Measurements from ENCODE around the gene PWWP2B. TPM values are rescaled to one million over a fixed set of nuclear protein-coding genes. Genes with fewer than 3 reads are reported as not detected.
A peak's percentile ranks its signal among the peaks of the same experiment; 100 is the strongest.

Gene PWWP2B
- total RNA-seq, 1 donor from 2014 or later = 23.0 TPM

DNA sequence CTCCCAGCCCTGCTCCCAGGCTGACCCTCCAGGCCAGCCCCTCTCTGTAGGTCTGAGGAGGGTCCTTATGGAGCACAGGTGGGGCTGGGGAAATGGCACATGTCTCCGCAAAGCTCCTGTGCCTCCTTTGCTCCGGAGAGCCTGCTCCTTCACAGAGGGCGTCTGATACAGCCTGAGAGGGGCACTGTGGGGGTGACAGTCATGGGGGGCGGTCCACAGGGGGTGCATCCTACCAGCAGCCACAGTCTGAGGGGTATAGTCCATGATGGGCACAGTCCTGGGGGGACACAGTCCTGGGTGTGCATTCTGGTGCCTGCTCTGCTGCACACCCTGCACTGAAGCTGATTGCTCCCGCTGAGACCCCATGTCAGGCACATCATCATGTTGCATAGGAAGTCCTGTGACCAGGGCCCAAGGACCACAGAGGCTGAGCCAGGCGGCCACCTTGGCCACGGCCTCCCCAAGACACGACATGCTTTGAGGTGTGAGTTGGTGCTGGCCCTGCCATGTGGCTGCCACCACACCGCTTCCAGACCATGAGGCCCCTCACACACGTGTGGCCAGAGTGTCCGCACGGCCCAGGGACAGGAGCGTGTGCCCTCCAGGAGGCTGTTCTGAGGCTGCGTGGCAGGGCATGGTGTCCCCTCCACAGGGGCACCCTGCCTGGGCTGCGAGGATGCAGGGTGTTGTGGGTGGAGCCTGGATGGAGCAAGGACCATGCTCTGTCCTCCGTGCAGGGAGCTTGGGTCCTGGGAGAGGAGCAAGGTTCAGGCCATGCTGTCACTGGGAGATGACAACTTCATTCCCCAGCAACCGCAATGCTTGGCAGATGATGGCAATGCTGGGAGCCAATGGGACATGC lies 59.2 kb downstream of the PWWP2B start:
- no peak for ATAC-seq (ENCODE audit: poor library complexity)
- peak; percentile 29 for DNase-seq
- intact Hi-C loops (cut with DNase I) = loop anchor here (5.0 kb wide), 1 partner anchor 121 kb away; no protein-coding TSS in a partner anchor

- ATAC-seq (ENCODE audit: poor library complexity) = no peak
- peak; percentile 32 for DNase-seq
- intact Hi-C loops (cut with DNase I) = loop anchor here (5.0 kb wide), 1 partner anchor 120 kb away; no protein-coding TSS in a partner anchor
Observed at GRCh38 chr10:132456881-132457280, 59.9 kb downstream of the PWWP2B start.

- intact Hi-C loops (cut with DNase I) = loop anchor here (1.0 to 5.0 kb wide), 2 partner anchors 120 to 181 kb away; no protein-coding TSS in a partner anchor
- DNase-seq (peak; percentile 34), ATAC-seq (ENCODE audit: poor library complexity) (no peak)
Observed at GRCh38 chr10:132457328-132458070, 60.5 kb downstream of the PWWP2B start.

- ATAC-seq (ENCODE audit: poor library complexity) (no peak), DNase-seq (no peak)
- intact Hi-C loops (cut with DNase I) = loop anchor here (1.0 to 5.0 kb wide), 2 partner anchors 119 to 180 kb away; no protein-coding TSS in a partner anchor
Observed at GRCh38 chr10:132458071-132458585, 61.1 kb downstream of the PWWP2B start.

DNA sequence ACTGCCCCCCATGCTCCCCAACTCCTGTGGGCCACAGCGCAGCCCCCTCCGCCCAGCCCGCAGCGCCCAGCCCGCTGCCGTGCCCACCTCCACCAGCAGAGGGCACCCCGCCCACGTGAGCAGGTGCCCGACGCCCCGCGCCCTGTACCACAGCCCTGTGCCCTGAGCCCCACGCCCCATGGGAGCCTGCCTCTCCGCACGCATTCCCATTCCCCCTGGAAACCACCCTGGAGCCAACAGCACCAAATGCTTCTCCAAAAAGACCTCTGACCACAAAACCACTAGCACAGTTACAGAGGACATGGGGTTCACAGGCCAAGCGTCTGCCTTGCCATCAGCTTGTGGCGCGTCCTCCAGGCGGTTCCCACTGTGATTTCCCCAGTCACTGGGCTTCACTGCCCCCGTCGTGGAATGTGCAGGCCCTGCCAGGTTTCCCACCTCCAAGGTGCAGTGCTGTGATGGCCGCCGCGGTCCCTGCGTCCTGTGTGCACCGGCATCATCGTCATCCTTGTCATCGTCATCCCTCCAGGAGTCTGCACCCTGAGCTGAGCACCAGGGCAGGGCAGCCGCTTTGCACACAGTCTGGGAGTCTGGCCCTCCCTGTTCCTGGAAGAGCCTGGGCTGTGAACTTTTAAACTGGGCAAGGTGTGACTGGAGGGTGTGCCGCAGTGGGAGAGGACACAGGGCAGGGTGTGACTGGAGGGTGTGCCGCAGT lies 61.7 kb downstream of the PWWP2B start:
- DNase-seq (peak; percentile 81), ATAC-seq (ENCODE audit: poor library complexity) (peak; percentile 68)
- intact Hi-C loops (cut with DNase I) = loop anchor here (1.0 to 5.0 kb wide), 2 partner anchors 119 to 180 kb away; no protein-coding TSS in a partner anchor

DNA sequence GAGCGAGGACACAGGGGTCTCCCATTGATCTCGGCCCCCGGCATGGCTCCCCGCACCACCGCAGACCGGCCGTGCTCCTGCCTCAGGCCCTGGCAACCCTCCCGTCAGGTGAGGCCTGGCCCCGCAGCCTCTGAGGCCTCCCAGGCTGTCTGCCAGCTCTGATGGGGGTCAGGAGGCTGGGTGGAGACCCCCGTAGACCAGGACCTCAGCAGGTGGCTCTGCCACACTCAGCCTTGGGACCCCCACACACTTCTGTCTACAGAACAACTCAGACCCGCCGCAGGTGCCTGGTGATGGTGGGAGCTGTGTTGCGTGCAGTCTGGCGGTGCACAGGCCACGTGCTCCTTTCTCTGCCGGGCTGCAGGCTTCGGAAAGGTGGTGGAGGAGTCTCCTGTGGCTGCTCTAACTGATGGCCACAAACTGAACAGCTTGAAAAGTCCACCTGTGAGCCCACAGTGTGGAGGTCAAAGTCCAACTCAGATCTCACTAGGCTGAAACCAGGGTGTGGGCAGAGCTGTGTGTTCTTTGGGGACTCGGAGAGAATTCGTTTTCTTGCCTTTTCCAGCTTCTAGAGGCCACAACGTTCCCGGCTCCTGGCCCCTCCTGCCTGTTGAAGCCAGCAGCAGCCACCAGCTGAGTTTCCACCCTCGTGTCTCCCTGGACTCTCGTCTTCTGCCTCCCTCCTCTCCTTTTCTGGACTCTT lies 62.5 kb downstream of the PWWP2B start:
- ATAC-seq (ENCODE audit: poor library complexity) = no peak
- peak; percentile 30 for DNase-seq
- intact Hi-C loops (cut with DNase I) = loop anchor here (5.0 kb wide), 2 partner anchors 78 to 118 kb away; partner anchors contain the start of gene INPP5A

DNA sequence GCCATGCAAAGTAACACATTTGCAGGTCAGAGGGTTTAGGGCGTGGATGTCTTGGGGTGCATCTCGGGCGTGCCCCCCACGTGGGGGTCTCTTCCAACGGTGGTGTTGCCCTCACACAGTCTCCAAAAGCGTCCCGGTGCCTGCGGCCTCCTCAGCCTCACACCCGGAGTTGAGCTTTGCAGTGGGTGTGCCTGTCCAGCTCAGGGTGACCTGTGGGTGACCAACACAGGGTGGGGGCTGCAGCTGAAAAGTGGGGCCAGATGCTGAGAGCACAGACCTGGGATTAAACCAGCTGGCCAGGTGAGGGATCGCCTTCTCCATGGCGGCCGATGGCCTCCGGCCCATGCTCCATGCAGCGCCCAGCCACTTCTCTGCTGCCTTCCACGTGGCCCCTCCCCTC lies 63.1 kb downstream of the PWWP2B start:
- intact Hi-C loops (cut with DNase I) = loop anchor here (5.0 kb wide), 1 partner anchor 77 kb away; the partner anchor contains the start of gene INPP5A
- DNase-seq = peak; percentile 33

GRCh38 chr10:132460691-132461090 lies 63.7 kb downstream of the PWWP2B start:
- DNase-seq = peak; percentile 36
- intact Hi-C loops (cut with DNase I) = loop anchor here (5.0 kb wide), 1 partner anchor 77 kb away; the partner anchor contains the start of gene INPP5A
- ATAC-seq (ENCODE audit: poor library complexity) = no peak

More for the DNA sequence above, 63.1 kb downstream of the PWWP2B start:
- no peak for ATAC-seq (ENCODE audit: poor library complexity)

- DNase-seq = no peak
- no peak for ATAC-seq (ENCODE audit: poor library complexity)
- intact Hi-C loops (cut with DNase I) = loop anchor here (5.0 kb wide), 1 partner anchor 76 kb away; the partner anchor contains the start of gene INPP5A
Observed at GRCh38 chr10:132461103-132461682, 64.2 kb downstream of the PWWP2B start.

DNA sequence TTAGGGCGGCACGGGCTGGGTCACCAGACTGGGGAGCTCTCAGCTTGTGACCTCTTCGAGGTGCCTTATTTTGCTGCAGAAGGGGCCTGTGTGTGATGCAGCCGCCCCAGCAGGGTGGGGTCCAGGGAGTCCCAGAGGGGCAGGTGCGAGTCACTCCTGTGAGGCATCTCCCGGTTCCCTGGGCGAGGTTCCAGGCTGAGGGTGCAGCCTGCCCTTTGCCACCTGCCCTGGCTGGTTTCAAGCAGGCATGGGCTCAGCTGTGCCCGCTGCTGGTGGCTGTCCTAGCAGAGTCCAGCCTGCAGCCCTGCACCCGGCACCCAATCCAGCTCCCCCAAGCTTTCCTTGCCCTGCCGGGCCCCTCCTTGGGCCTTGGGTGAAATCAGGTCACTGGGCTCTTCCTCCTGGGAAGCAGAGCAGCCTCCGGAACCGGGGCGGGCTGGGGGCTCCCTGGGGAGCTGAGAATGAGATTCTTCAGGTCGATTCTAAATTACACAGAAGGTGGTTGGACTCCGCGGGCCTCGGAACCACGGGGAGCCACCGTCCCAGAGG lies 64.8 kb downstream of the PWWP2B start:
- DNase-seq (peak; percentile 45), ATAC-seq (ENCODE audit: poor library complexity) (no peak)
- intact Hi-C loops (cut with DNase I) = loop anchor here (5.0 kb wide), 1 partner anchor 76 kb away; the partner anchor contains the start of gene INPP5A

DNA sequence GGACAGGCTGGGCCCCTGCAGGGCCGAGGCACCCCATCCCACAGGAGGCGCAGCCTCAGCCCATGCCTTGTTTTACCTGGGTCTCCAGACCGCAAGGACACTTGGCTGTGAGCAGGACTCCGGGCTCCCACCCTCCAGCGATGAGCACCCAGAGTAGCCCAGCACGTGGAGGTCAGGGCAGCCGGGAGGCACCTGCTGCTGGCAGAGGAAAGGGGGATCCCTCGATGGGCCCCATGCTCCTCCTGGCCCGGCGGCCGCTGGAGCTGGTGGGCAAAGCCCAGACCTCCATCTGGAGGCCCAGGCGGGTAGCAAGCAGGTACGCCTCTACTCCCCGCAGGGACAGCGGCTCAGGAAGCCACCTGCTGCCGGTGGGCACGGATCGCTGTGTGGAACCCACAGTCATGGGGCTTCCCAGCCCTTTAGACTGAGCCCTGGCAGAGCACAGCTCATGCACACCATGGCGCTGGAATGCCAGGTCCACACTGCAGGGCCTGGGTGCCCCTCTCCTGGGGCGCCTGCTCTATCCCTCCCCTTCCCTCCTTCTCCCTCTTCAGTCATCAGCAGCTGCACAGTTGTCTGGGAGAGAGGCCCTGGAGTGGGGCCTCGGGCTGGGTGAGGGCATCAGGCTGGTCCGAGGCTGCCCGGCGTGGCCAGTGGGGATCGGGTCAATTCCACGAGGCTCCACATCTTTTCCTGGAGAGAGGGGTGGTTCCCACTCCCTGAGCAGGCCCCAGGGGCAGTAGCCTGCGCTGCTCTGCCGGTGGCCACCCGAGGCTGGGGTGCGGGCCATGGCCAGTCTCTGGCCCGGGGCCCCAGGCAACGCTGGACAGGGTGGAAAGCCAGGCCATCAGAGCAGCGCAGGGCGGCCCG lies 65.7 kb downstream of the PWWP2B start:
- intact Hi-C loops (cut with DNase I) = loop anchor here (5.0 kb wide), 1 partner anchor 75 kb away; the partner anchor contains the start of gene INPP5A
- no peak for ATAC-seq (ENCODE audit: poor library complexity)
- DNase-seq = peak; percentile 40

DNA sequence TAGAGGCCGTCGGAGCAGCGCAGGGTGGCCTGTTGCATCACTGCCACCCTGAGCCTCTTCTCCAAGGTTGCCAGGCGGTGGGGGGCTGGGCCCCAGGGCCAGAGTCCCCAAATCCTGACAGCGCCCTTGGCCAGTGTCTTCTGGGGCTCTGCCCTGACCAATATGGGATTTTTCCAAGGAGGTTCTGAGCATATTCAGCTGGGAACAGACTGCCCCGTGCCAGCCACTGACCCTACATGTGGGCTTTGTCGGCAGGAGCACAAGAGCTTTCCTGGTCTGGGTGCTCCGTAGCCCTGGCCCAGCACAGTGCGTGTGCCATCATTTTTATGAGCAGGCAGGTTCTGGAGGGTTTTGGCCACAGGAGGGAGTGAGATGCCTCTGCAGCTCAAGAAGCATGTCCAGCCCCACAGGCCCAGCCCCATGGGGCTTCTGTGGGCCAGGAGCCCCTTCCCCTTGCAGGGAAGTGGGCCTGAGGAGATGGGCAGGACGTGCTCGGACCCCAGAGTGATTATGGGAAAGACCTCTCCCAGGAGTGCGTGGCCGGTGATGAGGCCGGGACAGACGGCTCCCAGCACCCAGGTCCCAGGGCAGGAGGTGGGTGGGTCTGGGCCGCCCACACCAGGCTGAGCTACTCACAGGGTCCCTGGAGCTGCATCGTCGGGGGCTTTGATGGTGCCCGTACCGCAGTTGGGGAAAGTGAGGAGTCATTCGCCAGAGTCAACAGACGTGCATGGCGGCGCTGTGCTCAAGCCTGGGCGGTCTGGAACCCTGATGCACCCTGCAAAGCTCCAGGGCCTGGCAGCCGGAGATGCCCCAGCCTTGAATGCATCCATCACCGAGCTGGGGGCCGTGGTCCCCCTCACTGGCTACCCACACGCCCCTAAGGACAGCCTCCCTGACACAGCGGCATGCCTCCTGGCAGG lies 66.6 kb downstream of the PWWP2B start:
- DNase-seq = peak; percentile 53
- peak; percentile 48 for ATAC-seq (ENCODE audit: poor library complexity)
- intact Hi-C loops (cut with DNase I) = loop anchor here (5.0 kb wide), 1 partner anchor 74 kb away; the partner anchor contains the start of gene INPP5A

- intact Hi-C loops (cut with DNase I) = loop anchor here (5.0 kb wide), 2 partner anchors 43 to 73 kb away; partner anchors contain the start of gene INPP5A
- peak; percentile 95 for DNase-seq
- peak; percentile 86 for ATAC-seq (ENCODE audit: poor library complexity)
Observed at GRCh38 chr10:132464256-132465192, 67.5 kb downstream of the PWWP2B start.

Measured in Right ventricle myocardium superior (tissue), 1 donor.